ENCODE results near the gene GCFC2. TPM values are rescaled to one million over a fixed set of nuclear protein-coding genes. Genes with fewer than 3 reads are reported as not detected.

Gene GCFC2
- polyA plus RNA-seq, 2 of the 4 experiments (the other 2 are of a cell fraction), result 15.1 to 41.7 TPM

DNA sequence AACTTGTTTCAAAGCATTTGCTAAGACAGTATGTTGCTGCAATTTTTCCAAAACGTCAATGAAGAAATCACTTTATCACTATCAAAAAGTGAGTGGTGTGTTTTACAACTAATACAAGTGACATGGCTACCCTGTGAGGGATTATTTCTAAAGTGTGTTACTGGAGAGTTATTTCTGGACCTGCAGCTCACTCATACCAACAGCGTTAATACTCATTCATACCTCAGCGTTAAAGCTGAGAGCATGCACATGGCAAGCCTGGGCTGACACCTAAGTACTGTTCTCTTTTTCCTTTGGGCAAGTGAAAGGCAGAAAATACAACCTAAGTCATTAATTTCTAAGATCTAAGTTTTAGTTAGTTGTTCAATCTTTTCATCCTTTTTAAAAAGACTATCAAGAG lies 77.1 kb downstream of the GCFC2 start:
- Histone ChIP-seq H3K27ac (no peak overlapping the region), H3K9me3 (no peaks in the 10 kb centered on the region), H3K4me1 (no peaks in the 10 kb centered on the region), H3K4me2 (no peak overlapping the region), H3K4me3 (no peak overlapping the region)
- TF ChIP-seq TFCP2L1 (CRISPR knock-in tag; IDR thresholded peaks at IDR 0.05) (no peak), FOSL2 (IDR thresholded peaks at IDR 0.05) (no peak), FOSL2 (CRISPR knock-in tag; IDR thresholded peaks at IDR 0.05) (no peak), BHLHE40 (IDR thresholded peaks at IDR 0.05; ENCODE audit: low read depth, low read length) (no peak), CEBPB (IDR thresholded peaks at IDR 0.05) (no peak), JUN (IDR thresholded peaks at IDR 0.05) (no peak), EHF (CRISPR knock-in tag; IDR thresholded peaks at IDR 0.05) (no peak), CHD2 (IDR thresholded peaks at IDR 0.05; ENCODE audit: low read length, partially characterized antibody) (no peak), HDAC2 (IDR thresholded peaks at IDR 0.05) (no peak)
- TF ChIP-seq, protein P1, sequence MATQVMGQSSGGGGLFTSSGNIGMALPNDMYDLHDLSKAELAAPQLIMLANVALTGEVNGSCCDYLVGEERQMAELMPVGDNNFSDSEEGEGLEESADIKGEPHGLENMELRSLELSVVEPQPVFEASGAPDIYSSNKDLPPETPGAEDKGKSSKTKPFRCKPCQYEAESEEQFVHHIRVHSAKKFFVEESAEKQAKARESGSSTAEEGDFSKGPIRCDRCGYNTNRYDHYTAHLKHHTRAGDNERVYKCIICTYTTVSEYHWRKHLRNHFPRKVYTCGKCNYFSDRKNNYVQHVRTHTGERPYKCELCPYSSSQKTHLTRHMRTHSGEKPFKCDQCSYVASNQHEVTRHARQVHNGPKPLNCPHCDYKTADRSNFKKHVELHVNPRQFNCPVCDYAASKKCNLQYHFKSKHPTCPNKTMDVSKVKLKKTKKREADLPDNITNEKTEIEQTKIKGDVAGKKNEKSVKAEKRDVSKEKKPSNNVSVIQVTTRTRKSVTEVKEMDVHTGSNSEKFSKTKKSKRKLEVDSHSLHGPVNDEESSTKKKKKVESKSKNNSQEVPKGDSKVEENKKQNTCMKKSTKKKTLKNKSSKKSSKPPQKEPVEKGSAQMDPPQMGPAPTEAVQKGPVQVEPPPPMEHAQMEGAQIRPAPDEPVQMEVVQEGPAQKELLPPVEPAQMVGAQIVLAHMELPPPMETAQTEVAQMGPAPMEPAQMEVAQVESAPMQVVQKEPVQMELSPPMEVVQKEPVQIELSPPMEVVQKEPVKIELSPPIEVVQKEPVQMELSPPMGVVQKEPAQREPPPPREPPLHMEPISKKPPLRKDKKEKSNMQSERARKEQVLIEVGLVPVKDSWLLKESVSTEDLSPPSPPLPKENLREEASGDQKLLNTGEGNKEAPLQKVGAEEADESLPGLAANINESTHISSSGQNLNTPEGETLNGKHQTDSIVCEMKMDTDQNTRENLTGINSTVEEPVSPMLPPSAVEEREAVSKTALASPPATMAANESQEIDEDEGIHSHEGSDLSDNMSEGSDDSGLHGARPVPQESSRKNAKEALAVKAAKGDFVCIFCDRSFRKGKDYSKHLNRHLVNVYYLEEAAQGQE (IDR thresholded peaks at IDR 0.05), result no peak
- TF ChIP-seq, protein P2, sequence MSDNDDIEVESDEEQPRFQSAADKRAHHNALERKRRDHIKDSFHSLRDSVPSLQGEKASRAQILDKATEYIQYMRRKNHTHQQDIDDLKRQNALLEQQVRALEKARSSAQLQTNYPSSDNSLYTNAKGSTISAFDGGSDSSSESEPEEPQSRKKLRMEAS (IDR thresholded peaks at IDR 0.05), result no peak
- TF ChIP-seq, protein P3, sequence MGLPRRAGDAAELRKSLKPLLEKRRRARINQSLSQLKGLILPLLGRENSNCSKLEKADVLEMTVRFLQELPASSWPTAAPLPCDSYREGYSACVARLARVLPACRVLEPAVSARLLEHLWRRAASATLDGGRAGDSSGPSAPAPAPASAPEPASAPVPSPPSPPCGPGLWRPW (IDR thresholded peaks at IDR 0.05), result no peak
- TF ChIP-seq, protein P4, sequence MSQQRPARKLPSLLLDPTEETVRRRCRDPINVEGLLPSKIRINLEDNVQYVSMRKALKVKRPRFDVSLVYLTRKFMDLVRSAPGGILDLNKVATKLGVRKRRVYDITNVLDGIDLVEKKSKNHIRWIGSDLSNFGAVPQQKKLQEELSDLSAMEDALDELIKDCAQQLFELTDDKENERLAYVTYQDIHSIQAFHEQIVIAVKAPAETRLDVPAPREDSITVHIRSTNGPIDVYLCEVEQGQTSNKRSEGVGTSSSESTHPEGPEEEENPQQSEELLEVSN (IDR thresholded peaks at IDR 0.05; ENCODE audit: borderline replicate concordance, low read depth), result no peak
- TF ChIP-seq, protein P5, sequence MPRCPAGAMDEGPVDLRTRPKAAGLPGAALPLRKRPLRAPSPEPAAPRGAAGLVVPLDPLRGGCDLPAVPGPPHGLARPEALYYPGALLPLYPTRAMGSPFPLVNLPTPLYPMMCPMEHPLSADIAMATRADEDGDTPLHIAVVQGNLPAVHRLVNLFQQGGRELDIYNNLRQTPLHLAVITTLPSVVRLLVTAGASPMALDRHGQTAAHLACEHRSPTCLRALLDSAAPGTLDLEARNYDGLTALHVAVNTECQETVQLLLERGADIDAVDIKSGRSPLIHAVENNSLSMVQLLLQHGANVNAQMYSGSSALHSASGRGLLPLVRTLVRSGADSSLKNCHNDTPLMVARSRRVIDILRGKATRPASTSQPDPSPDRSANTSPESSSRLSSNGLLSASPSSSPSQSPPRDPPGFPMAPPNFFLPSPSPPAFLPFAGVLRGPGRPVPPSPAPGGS (IDR thresholded peaks at IDR 0.05), result no peak
- TF ChIP-seq, protein P6, sequence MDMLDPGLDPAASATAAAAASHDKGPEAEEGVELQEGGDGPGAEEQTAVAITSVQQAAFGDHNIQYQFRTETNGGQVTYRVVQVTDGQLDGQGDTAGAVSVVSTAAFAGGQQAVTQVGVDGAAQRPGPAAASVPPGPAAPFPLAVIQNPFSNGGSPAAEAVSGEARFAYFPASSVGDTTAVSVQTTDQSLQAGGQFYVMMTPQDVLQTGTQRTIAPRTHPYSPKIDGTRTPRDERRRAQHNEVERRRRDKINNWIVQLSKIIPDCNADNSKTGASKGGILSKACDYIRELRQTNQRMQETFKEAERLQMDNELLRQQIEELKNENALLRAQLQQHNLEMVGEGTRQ (IDR thresholded peaks at IDR 0.05), result no peak
- POLR2A ChIA-PET, result no interaction called here
- ATAC-seq (no peak), DNase-seq (ENCODE audit: low read depth in 1 of 2, low spot score in 1 of 2) (no peak), FAIRE-seq (no peak)
- CTCF ChIA-PET, result interaction anchor here (1.1 to 8.6 kb wide), 3 partner anchors 13 to 168 kb away, joined by 3 to 85 read pairs (median 16); partner anchors contain the start of gene MRPL19
- WGBS (ENCODE audit: missing lambda C conversion rate), result 49% methylated on average over 3 of the region's 3 CpGs

DNA sequence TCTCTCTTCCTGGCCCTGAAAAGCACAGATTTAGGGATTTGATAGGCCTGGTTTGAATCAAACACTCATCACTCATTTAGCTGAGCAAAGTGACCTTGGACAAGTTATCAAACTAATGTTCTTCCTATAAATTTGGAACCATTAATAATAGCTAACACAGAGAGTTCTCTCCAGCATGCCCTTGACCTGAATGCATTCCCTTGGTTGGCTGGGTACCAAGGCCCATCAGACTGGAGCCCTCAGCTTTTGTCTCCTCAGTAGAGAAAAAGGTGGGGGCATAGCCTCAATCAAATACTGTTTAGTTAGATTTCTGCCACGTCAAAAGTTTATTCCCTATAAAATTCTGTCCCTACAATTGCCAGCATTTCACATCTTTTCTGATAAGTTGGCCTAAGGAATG lies 77.9 kb downstream of the GCFC2 start:
- no peak for FAIRE-seq
- DNase-seq (ENCODE audit: low read depth in 1 of 2, low spot score in 1 of 2), result no peak
- Histone ChIP-seq H3K9me3 (no peaks in the 10 kb centered on the region), H3K27ac (no peak overlapping the region), H3K4me2 (no peak overlapping the region), H3K4me3 (no peak overlapping the region), H3K4me1 (no peaks in the 10 kb centered on the region)
- WGBS (ENCODE audit: missing lambda C conversion rate), result 58% methylated on average over 1 of the region's 1 CpG
- TF ChIP-seq RAD21 (conservative IDR thresholded peaks at IDR 0.05 in 1 of 2, IDR thresholded peaks at IDR 0.05 in 1 of 2) (no peak), EHF (CRISPR knock-in tag; IDR thresholded peaks at IDR 0.05) (no peak), TP53 (CRISPR knock-in tag; IDR thresholded peaks at IDR 0.05) (no peak), ESRRA (IDR thresholded peaks at IDR 0.05; ENCODE audit: borderline replicate concordance, low read length) (no peak), RFX5 (IDR thresholded peaks at IDR 0.05) (no peak), EHMT2 (IDR thresholded peaks at IDR 0.05; ENCODE audit: low read depth) (no peak), MAZ (IDR thresholded peaks at IDR 0.05; ENCODE audit: borderline replicate concordance, low read depth, low read length) (no peak), NPAS2 (CRISPR knock-in tag; IDR thresholded peaks at IDR 0.05; ENCODE audit: borderline replicate concordance) (no peak), KDM1A (IDR thresholded peaks at IDR 0.05; ENCODE audit: low read depth) (no peak), FOXS1 (CRISPR knock-in tag; IDR thresholded peaks at IDR 0.05) (no peak), RARB (CRISPR knock-in tag; IDR thresholded peaks at IDR 0.05) (no peak)
- TF ChIP-seq, protein P1 (IDR thresholded peaks at IDR 0.05), result no peak
- CTCF ChIA-PET, result interaction anchor here (0.9 to 2.9 kb wide), 4 partner anchors 14 to 167 kb away, joined by 3 to 16 read pairs (median 3); partner anchors contain the start of gene MRPL19
- ATAC-seq, result no peak
- POLR2A ChIA-PET, result no interaction called here

All from A549 (cell line).